22Rv1 (cell line): ENCODE data around the gene C16orf89.

Experiments used
- H3K27ac ChIP-seq: fragments of 450-650 bp; 2 replicates; pipeline ENCODE4 v1.5.1; 2017
- CTCF ChIP-seq: fragments of 450-650 bp; IDR thresholded peaks from 2 replicates; pipeline ENCODE4 v1.5.1; 2017; ENCODE audit warnings: mild to moderate bottlenecking
- ZFX ChIP-seq: fragments of 450-650 bp; IDR thresholded peaks from 2 replicates; pipeline ENCODE4 v1.6.1; 2017; ENCODE audit warnings: antibody characterized with exemption, borderline replicate concordance

C16orf89 gene

GRCh38 chr16:5024632-5025031, 41.1 kb downstream of the C16orf89 start:
- H3K27ac ChIP-seq, result no peak overlapping the region
- TF ChIP-seq CTCF (peak; percentile 35), ZFX (no peak)

- TF ChIP-seq CTCF (no peak), ZFX (no peak)
- H3K27ac ChIP-seq, result no peak overlapping the region
Measured at GRCh38 chr16:5022521-5022920, 43.2 kb downstream of the C16orf89 start.

GRCh38 chr16:5020551-5020950, 45.2 kb downstream of the C16orf89 start:
- TF ChIP-seq ZFX (no peak), CTCF (no peak)
- no peak overlapping the region for H3K27ac ChIP-seq

GRCh38 chr16:5019775-5020174, 46.0 kb downstream of the C16orf89 start:
- TF ChIP-seq ZFX (no peak), CTCF (no peak)
- H3K27ac ChIP-seq, result no peak overlapping the region

GRCh38 chr16:5018793-5019192, 47.0 kb downstream of the C16orf89 start:
- H3K27ac ChIP-seq, result no peak overlapping the region
- TF ChIP-seq ZFX, result no peak
- TF ChIP-seq CTCF, result no peak

- TF ChIP-seq ZFX (no peak), CTCF (no peak)
- H3K27ac ChIP-seq, result no peak overlapping the region
Measured at GRCh38 chr16:5017678-5017969, 48.1 kb downstream of the C16orf89 start.

GRCh38 chr16:5016967-5017677, 48.6 kb downstream of the C16orf89 start:
- TF ChIP-seq CTCF (no peak), ZFX (no peak)
- H3K27ac ChIP-seq, result no peak overlapping the region
